OCI-LY3 (cell line): Measurements from ENCODE around the gene ST7.
A peak's percentile ranks its signal among the peaks of the same experiment; 100 is the strongest.

Experiments used
- H2AFZ ChIP-seq: fragments of 200-600, 300-600 bp; shearing (Covaris generic); 2 replicates; pipeline ENCODE4 v1.6.0; 2014; ENCODE audit warnings: antibody characterized with exemption, low read depth, low read length
- H3K27ac ChIP-seq: fragments of 200-600, 300-600 bp; sonication (generic); 2 replicates; pipeline ENCODE4 v1.5.1; 2014; ENCODE audit warnings: mild to moderate bottlenecking, low read length, moderate library complexity, mixed read lengths
- H3K27me3 ChIP-seq: fragments of 200-600, 300-600 bp; sonication (generic); 2 replicates; pipeline ENCODE4 v1.6.1; 2014; ENCODE audit warnings: low read depth, low read length, mixed read lengths
- H3K36me3 ChIP-seq: fragments of 200-600, 300-600 bp; sonication (generic); replicated peaks from 2 replicates; pipeline ENCODE3; 2014; ENCODE audit warnings: low read depth, low read length, mixed read lengths
- H3K4me1 ChIP-seq: fragments of 300-600, 200-600 bp; sonication (generic); 2 replicates; pipeline ENCODE4 v1.6.1; 2014; ENCODE audit warnings: low read length, mixed read lengths
- H3K4me2 ChIP-seq: fragments of 200-600, 300-600 bp; sonication (generic); 2 replicates; pipeline ENCODE4 v1.6.1; 2014; ENCODE audit warnings: low read length, mixed read lengths
- H3K4me3 ChIP-seq: fragments of 300-600, 200-600 bp; sonication (generic); 2 replicates; pipeline ENCODE4 v1.5.1; 2014; ENCODE audit warnings: antibody characterized with exemption, mild to moderate bottlenecking, low read length, moderate library complexity
- H3K79me2 ChIP-seq: fragments of 300-600, 200-600 bp; shearing (Covaris generic); 2 replicates; pipeline ENCODE4 v1.6.1; 2014; ENCODE audit warnings: mild to moderate bottlenecking, low read length, mixed read lengths
- H3K9ac ChIP-seq: fragments of 300-600, 200-600 bp; shearing (Covaris generic); 2 replicates; pipeline ENCODE4 v1.6.0; 2014; ENCODE audit warnings: mild to moderate bottlenecking, low read length, moderate library complexity
- H3K9me3 ChIP-seq: fragments of 200-600, 300-600 bp; shearing (Covaris generic); 2 replicates; pipeline ENCODE4 v1.6.1; 2014; ENCODE audit warnings: low read length, mixed read lengths; ENCODE audit not compliant: insufficient read depth
- H4K20me1 ChIP-seq: fragments of 200-600, 300-600 bp; sonication (generic); 2 replicates; pipeline ENCODE4 v1.6.1; 2016; ENCODE audit warnings: low read length, mixed read lengths; ENCODE audit not compliant: insufficient read depth
- EZH2phosphoT487 ChIP-seq: fragments of 200-600 bp; shearing (Covaris generic); IDR thresholded peaks from 2 replicates; pipeline ENCODE4 v1.6.1; 2018; ENCODE audit warnings: antibody characterized with exemption, mixed run types, low read depth
- TF ChIP-seq, protein P1 (sequence below): fragments of 200-600, 300-600 bp; sonication (generic); IDR thresholded peaks from 2 replicates; pipeline ENCODE4 v1.5.1; 2014; ENCODE audit warnings: antibody characterized with exemption, low read length, low read depth

ST7 gene

DNA sequence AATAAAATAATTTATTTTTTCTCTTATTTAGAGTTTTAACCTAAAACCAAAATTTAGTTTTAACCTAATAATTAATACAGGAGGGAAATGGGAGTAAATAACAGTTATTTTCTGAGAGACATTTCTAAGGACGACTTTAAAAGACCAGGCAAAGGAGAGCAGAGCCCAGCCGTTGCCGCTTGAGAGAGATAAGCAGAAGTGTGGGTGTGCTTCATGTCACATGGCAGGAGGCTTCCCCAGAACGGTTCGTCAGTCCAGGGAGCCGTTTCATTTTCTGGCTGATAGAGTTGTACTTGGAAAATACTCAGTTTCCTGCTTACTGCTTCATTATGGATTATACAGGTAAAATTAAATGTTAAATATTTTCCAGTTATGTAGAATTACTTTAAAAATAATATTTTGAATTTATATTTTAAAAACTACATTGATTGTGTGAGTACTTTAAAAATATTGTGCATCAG lies 61.4 kb downstream of the ST7 start:
- Histone ChIP-seq H3K27me3 (no peaks in the 10 kb centered on the region), H3K9ac (peak overlapping the region; percentile 79), H3K27ac (peak overlapping the region; percentile 69), H3K9me3 (no peaks in the 10 kb centered on the region), H2AFZ (no peak overlapping the region), H3K4me1 (peaks cover 69% of the 10 kb centered on the region), H3K36me3 (peaks cover 15% of the 10 kb centered on the region), H3K4me2 (peak overlapping the region; percentile 78), H4K20me1 (peaks cover 23% of the 10 kb centered on the region), H3K79me2 (peaks cover 84% of the 10 kb centered on the region), H3K4me3 (peak overlapping the region; percentile 76)
- TF ChIP-seq, protein P1, sequence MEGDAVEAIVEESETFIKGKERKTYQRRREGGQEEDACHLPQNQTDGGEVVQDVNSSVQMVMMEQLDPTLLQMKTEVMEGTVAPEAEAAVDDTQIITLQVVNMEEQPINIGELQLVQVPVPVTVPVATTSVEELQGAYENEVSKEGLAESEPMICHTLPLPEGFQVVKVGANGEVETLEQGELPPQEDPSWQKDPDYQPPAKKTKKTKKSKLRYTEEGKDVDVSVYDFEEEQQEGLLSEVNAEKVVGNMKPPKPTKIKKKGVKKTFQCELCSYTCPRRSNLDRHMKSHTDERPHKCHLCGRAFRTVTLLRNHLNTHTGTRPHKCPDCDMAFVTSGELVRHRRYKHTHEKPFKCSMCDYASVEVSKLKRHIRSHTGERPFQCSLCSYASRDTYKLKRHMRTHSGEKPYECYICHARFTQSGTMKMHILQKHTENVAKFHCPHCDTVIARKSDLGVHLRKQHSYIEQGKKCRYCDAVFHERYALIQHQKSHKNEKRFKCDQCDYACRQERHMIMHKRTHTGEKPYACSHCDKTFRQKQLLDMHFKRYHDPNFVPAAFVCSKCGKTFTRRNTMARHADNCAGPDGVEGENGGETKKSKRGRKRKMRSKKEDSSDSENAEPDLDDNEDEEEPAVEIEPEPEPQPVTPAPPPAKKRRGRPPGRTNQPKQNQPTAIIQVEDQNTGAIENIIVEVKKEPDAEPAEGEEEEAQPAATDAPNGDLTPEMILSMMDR: no peak
- TF ChIP-seq EZH2phosphoT487: no peak

DNA sequence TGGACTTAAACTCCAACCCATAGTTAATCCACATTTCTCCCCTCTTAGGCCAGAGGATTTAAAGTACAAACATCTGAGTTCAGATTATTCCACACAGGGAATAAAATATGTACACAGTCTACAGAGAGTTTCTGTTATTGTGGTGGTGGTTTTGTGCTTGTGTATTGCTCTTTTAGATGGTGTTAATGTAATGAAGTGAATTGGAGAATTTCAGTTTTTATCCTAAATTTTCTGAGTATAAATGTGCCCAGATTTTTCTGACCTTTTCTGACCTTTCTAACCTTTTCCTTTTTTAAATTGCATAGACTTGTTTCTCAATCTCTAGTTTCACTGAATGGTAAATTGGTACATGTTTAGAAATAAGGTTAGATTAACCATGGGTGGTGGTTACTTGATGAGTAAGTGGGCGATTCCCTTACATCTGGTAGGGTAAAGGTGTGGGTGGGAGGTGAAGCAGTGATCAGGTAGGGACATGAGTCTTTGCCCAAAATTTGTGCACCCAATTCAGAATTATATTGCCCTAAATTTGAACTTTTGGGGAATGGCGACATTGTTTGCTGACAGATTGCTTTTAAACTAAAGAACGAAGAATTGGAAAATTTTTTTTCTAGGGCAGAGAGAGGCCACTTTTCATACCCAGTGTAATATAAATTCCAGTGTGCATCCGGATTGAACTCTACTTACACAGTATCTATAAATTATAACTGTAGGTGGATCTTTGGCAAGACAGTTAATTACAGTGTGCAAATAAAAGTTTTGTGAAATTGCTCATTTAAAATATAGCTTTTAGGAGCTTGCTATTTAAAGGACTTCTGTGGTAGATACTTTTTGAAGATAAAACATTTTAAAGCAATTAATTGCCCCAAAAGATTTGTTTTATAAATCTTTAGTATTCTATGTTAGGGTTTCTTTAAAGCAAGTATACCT lies 62.2 kb downstream of the ST7 start:
- H3K4me1 ChIP-seq: peaks cover 70% of the 10 kb centered on the region
- TF ChIP-seq, protein P1: no peak
- TF ChIP-seq EZH2phosphoT487: no peak
- H3K4me2 ChIP-seq: peak overlapping the region; percentile 78
- peak overlapping the region; percentile 76 for H3K4me3 ChIP-seq
- H3K27ac ChIP-seq: peak overlapping the region; percentile 69
- H3K9me3 ChIP-seq: no peaks in the 10 kb centered on the region
- no peak overlapping the region for H2AFZ ChIP-seq
- no peaks in the 10 kb centered on the region for H3K27me3 ChIP-seq
- peaks cover 32% of the 10 kb centered on the region for H4K20me1 ChIP-seq
- peaks cover 20% of the 10 kb centered on the region for H3K36me3 ChIP-seq
- H3K79me2 ChIP-seq: peaks cover 87% of the 10 kb centered on the region
- peak overlapping the region; percentile 79 for H3K9ac ChIP-seq

DNA sequence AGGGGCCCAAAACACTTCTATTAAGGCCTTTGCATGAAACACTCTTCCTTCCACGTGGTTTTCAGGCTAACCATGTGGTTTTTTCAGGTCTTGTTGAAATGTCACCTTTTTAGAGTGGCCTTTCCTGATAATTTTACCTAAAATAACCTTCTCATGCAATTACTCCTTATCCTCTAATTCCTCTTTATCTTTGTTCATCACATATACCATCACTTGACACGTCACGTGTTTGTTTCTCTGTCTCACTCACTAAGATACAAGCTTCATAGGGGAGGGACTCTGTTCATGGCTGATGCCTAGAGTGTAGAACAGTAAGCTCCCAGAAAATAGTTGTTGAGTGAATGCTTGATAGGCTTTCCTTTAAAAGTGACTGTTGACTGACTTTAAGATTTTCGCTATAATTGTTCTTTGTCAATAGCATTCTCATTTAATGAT lies 63.7 kb downstream of the ST7 start:
- H3K4me1 ChIP-seq: peaks cover 60% of the 10 kb centered on the region
- H3K9ac ChIP-seq: peak overlapping the region; percentile 79
- H2AFZ ChIP-seq: no peak overlapping the region
- H4K20me1 ChIP-seq: peaks cover 46% of the 10 kb centered on the region
- peak overlapping the region; percentile 78 for H3K4me2 ChIP-seq
- no peaks in the 10 kb centered on the region for H3K9me3 ChIP-seq
- TF ChIP-seq, protein P1: no peak
- TF ChIP-seq EZH2phosphoT487: no peak
- H3K36me3 ChIP-seq: peaks cover 30% of the 10 kb centered on the region
- peaks cover 92% of the 10 kb centered on the region for H3K79me2 ChIP-seq
- 0 out of 2 replicates have a peak overlapping the region, but pooled peaks have one; percentile 69 for H3K27ac ChIP-seq
- H3K27me3 ChIP-seq: no peaks in the 10 kb centered on the region
- peak overlapping the region; percentile 76 for H3K4me3 ChIP-seq

DNA sequence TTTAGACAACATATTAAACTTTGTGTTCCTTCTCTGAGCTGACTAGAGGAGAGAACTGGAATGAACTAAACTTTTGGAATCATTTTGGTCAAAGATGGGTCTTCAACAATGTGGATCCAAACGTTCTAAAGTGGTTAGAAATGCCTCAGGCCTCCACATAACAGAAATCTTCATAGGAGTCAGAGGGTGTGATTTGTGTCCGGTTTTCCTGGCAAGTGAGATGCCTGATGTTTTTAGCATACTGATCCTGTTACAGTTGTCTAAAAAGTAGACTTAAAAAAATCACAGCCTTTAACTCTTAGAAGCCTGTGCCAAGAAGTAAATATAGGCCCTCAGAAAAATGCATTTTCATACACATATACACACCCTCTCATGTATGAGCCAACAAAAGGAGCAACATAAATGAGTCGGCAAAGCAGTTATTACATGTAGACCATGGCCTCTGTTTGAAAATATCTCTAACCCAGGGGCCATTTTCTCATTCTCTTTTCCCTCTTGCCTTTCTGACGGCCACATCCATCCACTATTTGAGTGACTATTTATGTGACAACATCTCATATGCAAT lies 64.5 kb downstream of the ST7 start:
- peaks cover 35% of the 10 kb centered on the region for H3K36me3 ChIP-seq

More for the DNA sequence above, 64.5 kb downstream of the ST7 start:
- Histone ChIP-seq H3K79me2 (peaks cover 100% of the 10 kb centered on the region), H4K20me1 (peaks cover 53% of the 10 kb centered on the region), H3K27ac (no peak overlapping the region), H2AFZ (no peak overlapping the region), H3K4me1 (peaks cover 57% of the 10 kb centered on the region), H3K27me3 (no peaks in the 10 kb centered on the region), H3K9ac (no peak overlapping the region), H3K4me2 (peak overlapping the region; percentile 78), H3K9me3 (no peaks in the 10 kb centered on the region), H3K4me3 (peak overlapping the region; percentile 76; the same call in 1 of the 2 replicates)
- TF ChIP-seq, protein P1: no peak
- TF ChIP-seq EZH2phosphoT487: no peak
